Anterior cingulate cortex (tissue), 58 donors: ENCODE results near the gene CCSER1.

Experiments
- DNase-seq, 58 donors: peaks; one replicate each; lab custom pipeline; 2025; lab: John Stamatoyannopoulos, UW

CCSER1 gene

GRCh38 chr4:90127706-90128345 lies 632 bp downstream of the CCSER1 start:
- peak in 10 of 58 donors; percentile 15 to 54 (median 33) for DNase-seq

DNA sequence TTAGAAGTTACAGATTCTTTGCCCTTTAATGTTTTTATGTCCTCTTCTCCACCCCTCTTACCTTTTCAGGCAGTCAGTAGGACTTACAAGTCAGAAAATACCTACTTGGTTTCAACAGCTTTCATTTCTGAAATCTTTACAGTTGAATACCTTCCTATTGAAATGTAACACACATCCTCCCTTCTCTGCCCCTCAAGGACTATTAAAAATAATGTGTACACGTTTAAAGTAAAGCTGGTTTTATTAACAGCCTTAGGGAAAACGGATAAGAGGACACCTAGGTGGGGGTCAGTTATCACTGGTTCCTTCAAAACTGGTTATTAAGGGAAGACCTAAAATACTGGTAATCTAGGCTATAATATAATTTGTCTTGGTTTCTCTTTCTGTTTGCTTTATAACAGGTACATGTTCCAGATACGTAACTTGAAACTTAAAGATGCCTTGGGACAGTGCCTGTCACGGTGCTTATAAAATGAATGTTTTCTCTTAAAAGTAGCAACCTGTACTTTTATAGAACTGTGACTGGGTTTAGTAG lies 1.8 kb downstream of the CCSER1 start:
- no peak for DNase-seq

DNA sequence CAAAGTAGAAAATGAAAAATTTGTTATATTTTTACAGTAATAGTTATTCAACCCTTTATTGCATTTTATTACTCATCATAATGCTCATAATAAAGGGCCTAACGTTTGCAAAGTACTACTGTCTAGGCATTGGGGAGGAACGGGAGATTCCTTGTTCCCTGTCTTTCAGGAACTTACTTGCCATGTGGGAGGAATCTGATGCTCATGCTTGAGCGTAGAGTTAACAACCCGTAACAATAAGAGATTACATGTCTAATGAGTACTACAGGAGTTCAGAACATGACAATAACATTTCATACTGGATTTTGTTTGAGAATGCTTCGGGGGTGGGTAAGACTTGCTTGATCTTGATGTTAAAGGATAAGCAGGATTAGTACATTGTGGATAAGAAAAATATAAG lies 2.9 kb downstream of the CCSER1 start:
- DNase-seq, result no peak

GRCh38 chr4:90137555-90137954 lies 10.4 kb downstream of the CCSER1 start:
- DNase-seq, result no peak

GRCh38 chr4:90142081-90142480 lies 14.9 kb downstream of the CCSER1 start:
- no peak for DNase-seq

GRCh38 chr4:90145319-90145718 lies 18.1 kb downstream of the CCSER1 start:
- no peak for DNase-seq

- DNase-seq, result no peak
Observed at GRCh38 chr4:90146306-90146705, 19.1 kb downstream of the CCSER1 start.

DNA sequence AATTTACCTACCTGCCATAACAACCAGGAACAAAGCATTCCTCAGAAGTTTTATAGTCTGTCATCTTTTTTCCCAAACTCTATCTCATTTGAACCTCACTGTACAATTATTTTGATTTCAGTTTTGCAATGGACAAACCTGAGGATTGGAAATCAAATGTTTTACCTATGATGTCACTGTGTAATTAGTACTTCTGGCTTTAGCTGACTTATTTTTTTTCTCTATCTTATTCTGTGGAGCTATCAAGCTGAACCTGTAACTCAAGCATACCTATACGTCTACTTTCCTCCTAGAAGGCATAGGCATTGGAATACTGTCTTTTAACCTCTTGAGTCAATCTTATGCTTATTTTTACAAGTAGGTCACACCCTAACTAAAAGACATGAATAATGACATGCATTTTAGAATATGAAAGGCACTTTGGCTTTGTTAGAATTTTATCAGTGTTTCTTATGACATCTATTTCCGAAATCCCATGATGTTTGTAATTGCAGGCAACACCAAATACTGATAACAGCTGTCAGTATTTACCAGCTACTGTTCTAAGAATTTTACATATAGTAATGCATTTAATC lies 21.5 kb downstream of the CCSER1 start:
- DNase-seq, result no peak

DNA sequence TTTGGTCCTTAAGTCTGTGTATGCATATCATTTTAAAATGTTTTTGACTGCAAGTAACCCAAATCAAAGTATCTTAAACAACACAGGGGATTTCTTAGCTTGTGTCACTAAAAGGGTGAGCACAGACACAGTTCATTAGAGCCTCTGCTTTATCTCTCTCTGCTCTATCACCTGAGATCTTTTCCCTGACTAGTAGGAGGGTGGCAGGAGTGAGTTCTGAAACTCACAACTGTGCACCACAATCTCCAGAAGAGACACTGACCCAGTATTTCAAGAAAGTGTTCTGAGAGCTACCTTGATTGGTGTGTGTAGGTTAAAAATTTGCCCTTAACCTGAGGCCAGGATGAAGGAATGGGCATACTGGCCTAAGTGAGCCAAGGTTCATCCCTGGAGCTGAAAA lies 24.8 kb downstream of the CCSER1 start:
- no peak for DNase-seq

DNA sequence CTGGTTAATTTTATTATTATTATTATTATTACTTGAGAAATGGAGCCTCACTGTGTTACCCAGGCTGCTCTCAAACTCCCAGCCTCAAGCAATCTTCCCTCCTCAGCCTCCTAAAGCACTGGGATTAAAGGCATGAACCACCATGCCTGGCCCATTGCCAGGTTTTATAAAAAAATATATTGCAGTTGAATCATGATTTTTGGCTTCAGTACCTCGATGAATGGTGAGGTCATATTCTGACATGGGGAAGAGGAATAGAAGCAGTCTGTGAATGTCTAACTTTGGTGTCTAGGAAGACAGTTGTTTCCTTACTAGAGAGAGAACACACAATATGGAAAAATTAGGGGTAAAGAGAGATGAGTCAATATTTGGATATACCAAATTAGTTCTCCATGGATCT lies 32.0 kb downstream of the CCSER1 start:
- no peak for DNase-seq

- no peak for DNase-seq
Observed at GRCh38 chr4:90160044-90160443, 32.9 kb downstream of the CCSER1 start.

- no peak for DNase-seq
Observed at GRCh38 chr4:90162566-90162965, 35.4 kb downstream of the CCSER1 start.

DNA sequence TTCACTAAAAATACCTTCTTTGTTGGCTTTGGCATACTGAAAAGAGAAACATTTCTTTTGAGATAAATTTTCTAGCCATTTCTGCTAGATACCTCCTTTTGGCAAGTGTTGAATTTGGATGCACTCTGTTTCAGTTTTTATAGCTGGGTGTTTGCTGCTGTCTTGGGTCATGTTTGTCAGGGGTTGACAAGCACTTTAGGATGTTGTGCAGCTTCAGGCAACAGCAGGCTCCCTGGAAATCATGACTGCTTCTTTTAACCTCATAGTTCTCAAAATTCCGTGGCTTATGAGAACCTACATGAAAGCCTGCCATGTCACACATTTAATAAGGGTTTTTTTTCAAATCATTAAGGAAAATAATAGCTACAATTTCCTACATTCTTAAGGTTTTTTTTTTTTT lies 36.7 kb downstream of the CCSER1 start:
- DNase-seq, result no peak

DNA sequence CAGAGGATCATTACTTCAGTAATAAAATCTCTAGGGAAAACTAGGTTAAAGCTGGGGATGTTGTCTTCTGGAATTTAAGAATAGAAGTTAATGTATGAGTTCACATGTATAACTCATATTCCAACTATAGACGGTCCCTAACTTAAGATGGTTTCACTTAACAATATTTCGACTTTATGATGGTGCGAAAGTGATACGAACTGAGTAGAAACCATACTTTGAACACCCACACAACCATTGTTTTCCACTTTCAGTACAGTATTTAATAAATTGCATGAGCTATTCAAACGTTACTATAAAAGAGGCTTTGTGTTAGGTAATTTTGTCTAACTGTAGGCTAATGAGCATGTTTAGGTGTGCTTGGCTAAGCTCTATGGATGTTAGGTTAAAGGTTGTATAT lies 38.7 kb downstream of the CCSER1 start:
- DNase-seq, result no peak

DNA sequence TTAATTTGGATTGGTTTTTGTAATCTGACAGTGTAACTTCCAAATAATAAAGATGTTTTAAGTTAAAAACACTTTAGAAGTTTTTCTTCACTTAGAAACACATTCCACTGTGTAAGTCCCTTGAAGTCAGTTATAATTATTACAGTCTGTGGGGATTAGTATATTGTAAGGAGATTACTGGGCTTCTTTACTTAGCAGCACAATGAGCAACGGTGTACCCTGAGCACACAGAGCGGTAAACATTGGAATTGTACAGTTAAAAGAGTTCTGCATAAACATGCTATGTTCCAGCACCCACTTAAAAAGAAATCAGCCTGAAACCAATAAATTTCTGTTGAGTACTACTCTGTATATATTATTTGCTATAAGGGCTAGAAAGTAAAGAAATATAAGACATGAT lies 44.3 kb downstream of the CCSER1 start:
- DNase-seq, result no peak

DNA sequence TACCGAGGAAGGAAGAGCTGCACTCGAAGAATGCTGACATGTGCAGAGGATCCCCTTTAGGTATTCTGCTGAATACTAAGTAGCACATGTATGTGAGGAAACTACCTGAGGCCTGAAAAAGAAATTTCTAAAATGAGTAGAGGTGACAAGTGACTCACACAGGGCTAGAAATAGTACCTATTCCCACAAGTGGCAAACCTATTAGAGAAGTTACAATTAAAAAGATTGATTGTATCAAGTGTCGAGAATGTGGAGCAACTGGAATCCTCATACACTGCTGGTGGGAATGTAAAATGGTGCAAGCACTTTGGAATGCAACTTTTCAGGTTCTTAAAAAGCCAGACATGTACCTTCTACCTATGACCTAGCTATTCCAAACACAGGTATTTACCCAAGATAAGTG lies 47.4 kb downstream of the CCSER1 start:
- no peak for DNase-seq

DNA sequence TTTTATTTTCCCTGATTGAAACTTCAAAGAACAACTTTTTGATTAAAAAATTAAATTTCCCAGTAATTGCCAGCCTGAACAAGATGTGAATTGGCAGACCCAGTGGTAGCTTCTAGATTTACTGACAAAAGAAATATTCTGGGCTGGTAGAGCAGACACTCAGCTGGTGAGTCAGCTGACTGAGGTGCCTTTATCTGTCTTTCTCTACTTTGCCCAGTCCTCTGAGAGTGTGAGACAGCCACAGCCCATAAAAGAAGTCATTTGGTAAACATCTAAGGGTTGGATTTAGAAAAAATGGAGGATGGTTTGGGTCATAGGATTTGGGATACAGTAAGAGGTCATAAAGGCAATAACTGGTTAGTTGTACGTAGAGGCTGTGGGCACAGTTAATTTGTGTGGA lies 54.5 kb downstream of the CCSER1 start:
- no peak for DNase-seq

DNA sequence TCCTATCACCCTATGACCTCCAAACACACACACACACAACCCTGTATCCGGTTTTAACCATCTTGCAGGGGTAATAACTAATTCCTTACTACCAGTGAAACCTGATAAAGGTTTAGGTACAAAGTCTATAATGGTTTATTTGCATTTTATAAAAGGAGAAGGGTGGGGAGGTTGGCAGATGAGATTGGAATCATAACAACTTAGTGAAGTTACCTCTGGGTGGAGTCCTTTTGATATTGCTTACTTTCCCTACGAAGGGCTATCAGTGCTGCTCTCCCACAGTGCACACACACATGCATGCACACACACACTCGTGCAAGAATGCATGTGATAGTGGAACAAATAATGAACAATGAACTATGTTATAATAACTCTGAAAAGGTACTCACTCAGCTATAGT lies 56.1 kb downstream of the CCSER1 start:
- DNase-seq, result no peak

DNA sequence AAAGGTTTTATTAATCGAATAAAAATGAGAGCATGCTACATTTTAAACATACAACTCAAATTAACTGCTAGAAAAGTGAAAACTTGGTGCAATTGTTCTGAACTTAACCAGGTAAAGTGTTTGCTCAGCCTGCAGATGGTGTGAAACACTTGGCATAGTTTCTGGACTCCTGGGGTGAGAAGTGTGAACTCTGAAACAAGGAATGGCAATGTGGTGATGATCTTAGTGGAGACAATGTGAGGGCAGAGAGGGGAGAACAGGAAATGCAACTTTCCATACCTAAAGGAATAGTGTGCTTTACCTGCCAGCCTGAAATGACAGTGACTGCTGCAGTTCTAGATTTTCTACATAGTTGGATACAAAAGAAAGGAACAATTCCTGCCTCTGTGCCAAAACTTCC lies 57.4 kb downstream of the CCSER1 start:
- DNase-seq, result no peak

GRCh38 chr4:90185416-90185815 lies 58.2 kb downstream of the CCSER1 start:
- DNase-seq, result no peak

- DNase-seq, result no peak
Observed at GRCh38 chr4:90186229-90186628, 59.0 kb downstream of the CCSER1 start.

DNA sequence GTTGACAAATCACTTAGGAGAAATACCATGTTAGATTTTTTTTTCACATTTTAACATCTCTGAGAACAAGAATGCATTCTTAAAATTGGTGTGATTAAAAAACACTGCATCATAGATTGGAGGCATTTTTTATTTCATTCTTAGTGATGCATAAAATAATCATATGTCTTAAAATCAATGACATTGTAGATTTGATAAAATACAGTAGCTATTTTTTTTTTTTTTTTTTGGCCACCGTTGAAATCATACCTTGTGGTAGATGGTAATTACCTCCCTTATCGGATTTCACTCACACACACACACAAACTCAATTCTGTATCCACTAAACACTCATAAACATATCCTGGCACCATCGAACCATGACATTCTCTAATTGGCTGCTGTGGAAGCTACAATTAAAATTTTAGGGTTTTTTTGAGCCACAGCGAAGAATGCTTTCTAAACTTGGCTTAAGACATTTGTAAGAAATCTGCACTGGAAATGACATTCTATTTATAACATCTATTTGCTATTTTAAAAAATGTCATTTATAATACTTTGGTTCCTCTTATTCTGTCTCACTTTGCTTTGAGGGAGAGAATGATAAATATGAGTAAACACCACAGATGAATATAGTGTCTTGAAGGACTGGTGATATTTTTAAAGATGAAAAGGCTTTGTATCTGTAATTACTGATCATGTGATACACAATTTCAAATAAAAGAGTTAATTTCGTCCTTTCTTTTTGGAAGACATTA lies 60.1 kb downstream of the CCSER1 start:
- no peak for DNase-seq
